Astrocyte (in vitro differentiated cells and primary cell): ENCODE data around the gene TSTD2. TPM values are rescaled to one million over a fixed set of nuclear protein-coding genes. Genes with fewer than 3 reads are reported as not detected.

Source experiments
- DNase-seq: peaks from one replicate; pipeline ENCODE4 v3.0.0-alpha.2; 2010; ENCODE audit warnings: low read depth
- FAIRE-seq: peaks from 2 replicates; lab custom pipeline; 2011; peaks lifted over from hg19 to GRCh38; lab: Jason Lieb, UNC
- H2AFZ ChIP-seq: 2 replicates; pipeline ENCODE4 v1.6.0; 2012; ENCODE audit warnings: low read depth, low read length, inconsistent platforms
- H3K27ac ChIP-seq: 2 replicates; pipeline ENCODE4 v1.5.1; 2011; ENCODE audit warnings: low read depth, low read length, inconsistent platforms
- H3K27me3 ChIP-seq: 2 replicates; pipeline ENCODE4 v1.6.0; 2011; ENCODE audit warnings: low read length, inconsistent platforms; ENCODE audit not compliant: insufficient read depth
- H3K36me3 ChIP-seq: 2 replicates; pipeline ENCODE4 v1.5.1; 2011; ENCODE audit warnings: low read length, inconsistent platforms; ENCODE audit not compliant: insufficient read depth
- H3K4me1 ChIP-seq: 2 replicates; pipeline ENCODE4 v1.5.1; 2011; ENCODE audit warnings: low read length, inconsistent platforms; ENCODE audit not compliant: insufficient read depth
- H3K4me2 ChIP-seq: 2 replicates; pipeline ENCODE4 v1.6.0; 2012; ENCODE audit warnings: low read length, inconsistent platforms
- H3K4me3 ChIP-seq: 2 replicates; pipeline ENCODE4 v1.5.1; 2011; ENCODE audit warnings: low read depth, mild to moderate bottlenecking, low read length, inconsistent platforms; ENCODE audit not compliant: insufficient read depth
- H3K79me2 ChIP-seq: 2 replicates; pipeline ENCODE4 v1.6.0; 2012; ENCODE audit warnings: mild to moderate bottlenecking, low read length, inconsistent platforms; ENCODE audit not compliant: insufficient read depth
- H3K9ac ChIP-seq: 2 replicates; pipeline ENCODE4 v1.6.0; 2012; ENCODE audit warnings: mild to moderate bottlenecking, low read length, inconsistent platforms
- H3K9me3 ChIP-seq: 2 replicates; pipeline ENCODE4 v1.5.1; 2012; ENCODE audit warnings: low read depth, mild to moderate bottlenecking, low read length, inconsistent platforms; ENCODE audit not compliant: insufficient read depth
- H4K20me1 ChIP-seq: 2 replicates; pipeline ENCODE4 v1.6.0; 2012; ENCODE audit warnings: low read length, inconsistent platforms; ENCODE audit not compliant: insufficient read depth
- H3K27ac Mint-ChIP-seq: one replicate; pipeline ENCODE4 v1.8.0; 2021; ENCODE audit warnings: mild to moderate bottlenecking, mixed read lengths; ENCODE audit not compliant: unreplicated experiment
- H3K27me3 Mint-ChIP-seq: one replicate; pipeline ENCODE4 v1.8.0; 2021; ENCODE audit warnings: low read depth, mixed read lengths; ENCODE audit not compliant: unreplicated experiment
- H3K36me3 Mint-ChIP-seq: one replicate; pipeline ENCODE4 v1.8.0; 2021; ENCODE audit warnings: low read depth, mixed read lengths; ENCODE audit not compliant: unreplicated experiment
- H3K4me1 Mint-ChIP-seq: one replicate; pipeline ENCODE4 v1.8.0; 2021; ENCODE audit warnings: low read depth, mixed read lengths; ENCODE audit not compliant: unreplicated experiment
- H3K4me3 Mint-ChIP-seq: one replicate; pipeline ENCODE4 v1.8.0; 2021; ENCODE audit warnings: mild to moderate bottlenecking, moderate library complexity, mixed read lengths; ENCODE audit not compliant: unreplicated experiment
- H3K9me3 Mint-ChIP-seq: one replicate; pipeline ENCODE4 v1.8.0; 2021; ENCODE audit warnings: mild to moderate bottlenecking, mixed read lengths; ENCODE audit not compliant: unreplicated experiment
- EZH2 ChIP-seq: IDR thresholded peaks from 2 replicates; pipeline ENCODE4 v1.6.1; 2012; ENCODE audit warnings: mild to moderate bottlenecking, low read length, inconsistent platforms; ENCODE audit not compliant: insufficient read depth
- total RNA-seq: library from RNA; stranded (reverse); gene quantifications from 2 replicates; pipeline ENCODE4 v1.2.1, GENCODE V29; 2021
- TF ChIP-seq, protein P1 (sequence below): IDR thresholded peaks from 2 replicates; pipeline ENCODE4 v1.5.1; 2011; ENCODE audit warnings: low read depth, mild to moderate bottlenecking, inconsistent platforms, low read length, moderate library complexity; ENCODE audit not compliant: insufficient read depth

TSTD2 gene
- total RNA-seq, 1 donor from 2014 or later: 19.4 TPM

DNA sequence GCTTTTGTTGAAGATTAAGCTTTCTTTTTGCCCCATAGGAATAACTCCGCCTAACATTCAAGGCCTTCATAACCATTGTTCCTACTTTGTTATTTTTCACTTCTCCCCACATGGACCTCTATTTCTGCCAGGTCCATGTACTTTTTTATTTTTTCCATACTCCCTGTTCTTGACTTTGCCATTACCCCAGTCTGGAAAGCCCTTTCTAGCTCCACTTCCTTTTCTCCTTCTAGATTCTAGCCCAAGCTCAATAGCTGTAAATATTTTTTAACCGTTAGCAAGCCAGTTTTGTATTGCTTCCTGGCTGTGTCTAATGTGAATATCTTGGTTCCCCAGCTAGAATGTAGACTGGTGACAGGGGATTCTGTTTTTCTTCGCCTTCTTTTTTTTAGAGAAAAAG is 26.6 kb upstream of the TSTD2 start:
- no peaks in the 10 kb centered on the region for H3K9me3 Mint-ChIP-seq
- TF ChIP-seq, protein P1, sequence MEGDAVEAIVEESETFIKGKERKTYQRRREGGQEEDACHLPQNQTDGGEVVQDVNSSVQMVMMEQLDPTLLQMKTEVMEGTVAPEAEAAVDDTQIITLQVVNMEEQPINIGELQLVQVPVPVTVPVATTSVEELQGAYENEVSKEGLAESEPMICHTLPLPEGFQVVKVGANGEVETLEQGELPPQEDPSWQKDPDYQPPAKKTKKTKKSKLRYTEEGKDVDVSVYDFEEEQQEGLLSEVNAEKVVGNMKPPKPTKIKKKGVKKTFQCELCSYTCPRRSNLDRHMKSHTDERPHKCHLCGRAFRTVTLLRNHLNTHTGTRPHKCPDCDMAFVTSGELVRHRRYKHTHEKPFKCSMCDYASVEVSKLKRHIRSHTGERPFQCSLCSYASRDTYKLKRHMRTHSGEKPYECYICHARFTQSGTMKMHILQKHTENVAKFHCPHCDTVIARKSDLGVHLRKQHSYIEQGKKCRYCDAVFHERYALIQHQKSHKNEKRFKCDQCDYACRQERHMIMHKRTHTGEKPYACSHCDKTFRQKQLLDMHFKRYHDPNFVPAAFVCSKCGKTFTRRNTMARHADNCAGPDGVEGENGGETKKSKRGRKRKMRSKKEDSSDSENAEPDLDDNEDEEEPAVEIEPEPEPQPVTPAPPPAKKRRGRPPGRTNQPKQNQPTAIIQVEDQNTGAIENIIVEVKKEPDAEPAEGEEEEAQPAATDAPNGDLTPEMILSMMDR: no peak
- TF ChIP-seq EZH2: no peak
- peaks cover 27% of the 10 kb centered on the region for H3K36me3 Mint-ChIP-seq
- no peak overlapping the region for H3K4me3 Mint-ChIP-seq
- Histone ChIP-seq H4K20me1 (peaks cover 4% of the 10 kb centered on the region), H3K27ac (no peak overlapping the region), H3K4me1 (no peaks in the 10 kb centered on the region), H3K4me3 (no peak overlapping the region), H3K79me2 (no peaks in the 10 kb centered on the region), H3K36me3 (peaks cover 74% of the 10 kb centered on the region), H3K9me3 (no peaks in the 10 kb centered on the region), H2AFZ (no peak overlapping the region), H3K4me2 (no peak overlapping the region), H3K27me3 (no peaks in the 10 kb centered on the region), H3K9ac (no peak overlapping the region)
- H3K27ac Mint-ChIP-seq: no peak overlapping the region
- FAIRE-seq (no peak), DNase-seq (no peak)
- no peaks in the 10 kb centered on the region for H3K27me3 Mint-ChIP-seq
- no peaks in the 10 kb centered on the region for H3K4me1 Mint-ChIP-seq

DNA sequence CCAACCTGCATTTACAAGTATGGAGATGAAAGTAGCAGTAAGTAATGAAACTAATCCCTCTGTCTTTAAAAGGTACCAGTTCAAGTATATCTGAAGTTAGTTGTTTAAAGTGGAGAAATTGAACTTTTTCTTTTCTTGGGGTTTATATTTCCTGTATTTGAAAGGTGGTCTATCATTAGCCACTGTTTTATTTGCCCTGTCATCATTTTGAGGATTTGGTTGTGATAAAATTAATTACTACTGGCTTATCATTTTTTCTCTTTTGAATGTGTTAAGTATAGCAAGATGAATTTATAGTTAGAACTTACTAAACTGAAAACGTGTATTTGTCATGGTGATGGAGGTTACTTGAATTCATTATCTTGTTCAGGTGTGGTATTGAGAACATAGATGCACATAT is 25.5 kb upstream of the TSTD2 start:
- no peak for FAIRE-seq
- Histone ChIP-seq H3K79me2 (no peaks in the 10 kb centered on the region), H3K36me3 (peaks cover 74% of the 10 kb centered on the region)

DNA sequence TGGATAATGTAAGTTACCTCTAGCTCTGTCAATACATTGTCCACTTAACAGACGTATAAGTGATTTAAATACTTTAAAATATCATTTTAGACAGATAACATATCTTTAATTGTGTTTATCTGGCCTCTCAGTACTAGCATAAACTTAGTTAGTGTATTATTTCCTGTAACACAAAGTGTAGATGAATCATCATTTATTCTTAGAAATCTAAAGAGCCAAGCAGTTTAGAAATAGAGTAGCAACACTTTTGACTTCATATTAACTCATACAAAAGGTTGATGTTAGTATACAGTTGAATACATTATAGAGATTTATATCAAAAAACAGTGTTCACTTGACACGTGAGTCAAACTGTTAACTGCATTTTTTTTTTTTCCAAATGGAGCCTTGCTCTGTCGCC is 18.5 kb upstream of the TSTD2 start:
- no peaks in the 10 kb centered on the region for H3K27me3 Mint-ChIP-seq
- DNase-seq: no peak
- peaks cover 53% of the 10 kb centered on the region for H3K36me3 ChIP-seq

More for the DNA sequence above, 25.5 kb upstream of the TSTD2 start:
- H3K9ac ChIP-seq: no peak overlapping the region
- no peak overlapping the region for H3K4me2 ChIP-seq
- no peaks in the 10 kb centered on the region for H4K20me1 ChIP-seq
- no peaks in the 10 kb centered on the region for H3K27me3 ChIP-seq
- no peak for DNase-seq
- H3K4me1 ChIP-seq: no peaks in the 10 kb centered on the region
- no peaks in the 10 kb centered on the region for H3K27me3 Mint-ChIP-seq
- no peaks in the 10 kb centered on the region for H3K9me3 ChIP-seq
- no peak for TF ChIP-seq EZH2
- TF ChIP-seq, protein P1: no peak
- no peaks in the 10 kb centered on the region for H3K4me1 Mint-ChIP-seq
- peaks cover 23% of the 10 kb centered on the region for H3K36me3 Mint-ChIP-seq
- no peak overlapping the region for H2AFZ ChIP-seq
- no peaks in the 10 kb centered on the region for H3K9me3 Mint-ChIP-seq
- no peak overlapping the region for H3K4me3 ChIP-seq
- H3K27ac Mint-ChIP-seq: no peak overlapping the region
- no peak overlapping the region for H3K4me3 Mint-ChIP-seq
- no peak overlapping the region for H3K27ac ChIP-seq

More for the DNA sequence above, 18.5 kb upstream of the TSTD2 start:
- H4K20me1 ChIP-seq: peaks cover 10% of the 10 kb centered on the region
- no peaks in the 10 kb centered on the region for H3K9me3 ChIP-seq
- Mint-ChIP-seq H3K36me3 (peaks cover 12% of the 10 kb centered on the region), H3K4me1 (no peaks in the 10 kb centered on the region), H3K9me3 (no peaks in the 10 kb centered on the region), H3K27ac (no peak overlapping the region), H3K4me3 (no peak overlapping the region)
- H2AFZ ChIP-seq: no peak overlapping the region
- H3K4me2 ChIP-seq: no peak overlapping the region
- no peak overlapping the region for H3K4me3 ChIP-seq
- no peak for FAIRE-seq
- no peak overlapping the region for H3K27ac ChIP-seq
- H3K27me3 ChIP-seq: no peaks in the 10 kb centered on the region
- H3K79me2 ChIP-seq: peaks cover 2% of the 10 kb centered on the region
- TF ChIP-seq EZH2: no peak
- TF ChIP-seq, protein P1: no peak
- no peaks in the 10 kb centered on the region for H3K4me1 ChIP-seq
- no peak overlapping the region for H3K9ac ChIP-seq
